Left lobe of liver (tissue), 2 donors: Measurements from ENCODE around the gene BSCL2. TPM values are rescaled to one million over a fixed set of nuclear protein-coding genes. Genes with fewer than 3 reads are reported as not detected.
"Not testable (repeated sequence)": the region's sequence is repeated elsewhere in the genome, so short reads cannot be mapped to it uniquely, and the experiment has no call there.

Experiments used
- ATAC-seq: fragments of 200-7000 bp; cut with Tn5 transposase; one replicate; pipeline ENCODE4 v1.9.1; 2020; ENCODE audit warnings: mild to moderate bottlenecking, moderate library complexity
- DNase-seq: peaks from one replicate; pipeline ENCODE4 v3.0.0-alpha.2; 2020; ENCODE audit warnings: low spot score
- total RNA-seq: library from RNA; stranded (reverse); gene quantifications from one replicate; pipeline ENCODE4 v1.2.1, GENCODE V29; 2021
- donor health status: DM: no; HTN: no; CAD: no; lungs with moderate emphysema.
- donor health status: DM: no; HTN: yes; CAD: no.

Gene BSCL2
- total RNA-seq, 1 donor from 2014 or later = 35.1 TPM

DNA sequence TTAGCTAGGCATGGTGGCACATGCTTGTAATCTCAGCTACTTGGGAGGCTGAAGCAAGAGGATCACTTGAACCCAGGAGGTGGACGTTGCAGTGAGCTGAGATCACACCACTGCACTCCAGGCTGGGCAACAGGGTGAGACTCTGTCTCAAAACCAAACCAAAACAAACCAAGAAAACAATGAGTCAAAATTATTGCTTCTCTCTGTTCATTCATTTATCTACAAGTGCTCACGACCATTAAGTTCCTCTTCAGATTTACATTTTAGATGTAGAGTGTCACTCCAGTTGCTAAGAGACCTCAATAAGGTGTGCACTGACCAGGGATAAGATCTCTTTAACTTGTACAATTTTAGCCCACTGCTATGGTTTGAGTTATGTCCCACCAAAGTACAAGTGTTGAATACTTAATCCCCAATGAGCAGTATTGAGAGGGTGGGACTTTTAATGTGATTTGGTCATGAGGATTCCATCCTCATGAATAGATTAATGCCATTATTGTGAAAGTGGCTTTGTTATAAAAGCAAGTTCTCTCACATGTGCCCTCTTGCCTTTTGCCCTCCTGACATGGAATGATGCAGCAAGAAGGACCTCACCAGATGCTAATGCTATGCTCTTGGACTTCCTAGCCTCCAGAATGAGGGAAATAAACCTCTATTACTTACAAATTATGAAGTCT, 12.2 kb upstream of the BSCL2 start:
- no peak for ATAC-seq

DNA sequence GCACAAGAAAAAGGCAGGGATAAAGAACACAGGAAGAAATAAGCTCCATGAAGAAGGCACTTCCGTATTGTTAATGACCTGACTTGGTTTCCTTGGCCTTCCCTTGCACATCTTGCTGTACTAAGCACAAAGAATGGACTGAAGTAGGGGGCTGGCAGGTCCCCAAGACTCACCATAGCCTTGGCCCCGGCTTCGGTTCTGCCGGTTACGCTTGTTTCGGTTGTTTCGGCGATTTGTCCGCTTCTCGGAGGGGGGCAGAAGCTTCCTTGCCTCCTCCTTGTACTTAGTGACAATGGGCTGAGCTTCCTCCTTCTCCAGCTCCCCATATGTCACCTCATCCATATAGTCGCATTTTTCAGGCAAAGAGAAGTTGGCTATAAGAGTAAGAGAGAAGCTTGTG, 9.6 kb upstream of the BSCL2 start:
- ATAC-seq = no peak

More for the DNA sequence above, 12.2 kb upstream of the BSCL2 start:
- DNase-seq = no peak

DNA sequence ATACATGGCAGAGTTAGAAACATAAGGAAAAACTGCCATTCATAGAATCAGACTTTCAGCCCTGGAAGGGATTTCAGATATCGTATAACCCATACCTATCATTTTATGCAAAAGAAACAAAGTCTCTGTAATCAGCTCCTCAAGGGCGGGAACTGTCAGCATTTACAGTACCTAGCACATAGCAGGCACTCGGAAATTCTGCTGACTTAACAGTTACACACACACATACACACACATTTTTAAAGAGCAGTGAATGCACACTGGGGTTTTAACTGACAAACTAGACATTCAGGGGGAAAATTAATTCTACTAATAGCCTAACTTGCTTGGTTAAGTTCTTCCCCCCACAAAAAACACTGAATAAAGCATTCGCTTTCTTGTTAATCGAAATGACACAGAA, 9.0 kb upstream of the BSCL2 start:
- no peak for ATAC-seq

More for the DNA sequence above, 9.6 kb upstream of the BSCL2 start:
- no peak for DNase-seq

DNA sequence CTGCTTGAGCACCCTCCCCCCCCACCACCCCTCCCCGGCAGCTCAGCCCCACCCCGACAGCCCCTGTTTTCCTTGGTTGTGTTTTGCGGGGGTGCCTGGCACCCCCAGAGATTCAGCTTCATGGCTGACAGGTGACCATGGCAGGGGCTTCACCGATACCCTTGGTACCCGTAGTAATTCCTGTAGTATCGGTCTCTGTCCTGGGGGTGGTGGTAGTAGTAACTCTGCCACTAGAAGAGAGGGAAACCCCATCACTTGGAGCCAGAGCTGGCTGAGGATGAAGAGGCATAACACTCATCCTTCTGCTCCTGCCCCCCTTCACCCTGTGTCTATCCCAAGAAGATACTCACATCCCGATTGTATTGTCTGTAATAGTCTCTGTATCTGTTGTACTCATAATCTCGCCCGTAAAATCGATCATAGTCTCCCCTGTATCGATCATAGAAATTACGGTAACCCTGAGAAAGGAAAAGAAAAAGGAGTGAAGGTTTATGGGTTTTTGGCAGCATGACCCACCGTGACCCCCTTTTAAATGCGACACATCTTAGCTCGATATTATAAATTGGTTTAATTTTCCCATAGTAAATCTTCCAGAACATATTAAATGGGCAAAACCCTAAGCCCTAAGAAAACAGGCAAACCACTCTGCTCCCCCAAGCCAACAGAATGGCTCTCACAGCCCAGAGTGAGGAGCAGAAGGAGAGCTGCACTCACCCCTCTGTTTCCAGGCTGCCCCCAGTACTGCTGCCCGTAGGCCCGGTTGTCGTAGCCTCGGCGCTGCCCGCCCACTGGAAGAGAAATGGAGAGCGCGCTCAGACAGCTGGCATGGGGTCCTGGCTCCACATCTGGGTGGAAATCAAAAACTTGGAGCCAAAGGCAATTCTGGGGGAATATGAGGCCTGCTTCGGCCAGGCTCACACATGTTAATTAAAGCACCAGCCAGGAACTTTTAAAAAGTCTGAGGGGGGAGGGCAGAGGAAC, 8.2 kb upstream of the BSCL2 start:
- ATAC-seq (no peak), DNase-seq (no peak)

More for the DNA sequence above, 9.0 kb upstream of the BSCL2 start:
- no peak for DNase-seq

DNA sequence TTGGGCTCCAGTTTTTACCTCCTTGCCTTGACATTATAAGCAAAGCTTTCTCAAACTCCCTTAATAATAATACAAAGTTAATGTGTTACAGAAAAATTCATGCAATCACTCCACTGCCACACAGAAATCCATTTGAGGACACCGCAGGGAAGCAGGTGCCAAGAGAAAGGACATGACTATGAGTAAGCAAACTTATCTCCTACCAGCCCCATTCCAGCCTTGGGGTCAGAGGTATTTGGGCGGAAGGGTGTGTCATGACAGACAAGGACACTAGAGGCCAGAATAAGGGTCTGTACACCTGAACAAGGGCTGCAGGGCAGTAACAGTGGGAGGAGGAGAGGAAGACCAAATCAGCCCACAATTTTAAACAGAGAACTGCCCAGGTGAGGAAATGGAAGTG, 6.1 kb upstream of the BSCL2 start:
- ATAC-seq = peak; percentile 69

DNA sequence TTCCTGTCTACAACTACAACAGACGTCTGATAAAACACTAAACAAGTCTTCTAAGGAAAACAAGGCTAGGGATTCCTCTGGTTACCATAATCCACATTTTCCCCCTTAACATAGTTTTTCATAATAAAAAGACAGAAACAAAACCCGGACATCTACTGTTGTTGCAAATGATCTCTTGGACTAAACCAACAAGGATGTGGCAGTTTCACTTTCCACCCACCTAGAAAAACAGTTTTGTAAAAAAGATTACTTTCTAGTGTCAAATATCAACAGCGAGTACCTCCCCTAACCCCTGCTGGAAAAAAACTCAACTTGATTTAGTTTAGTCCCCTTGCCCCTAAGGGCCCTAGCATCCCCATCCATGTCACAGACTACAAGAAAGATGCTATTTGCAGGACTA, 5.6 kb upstream of the BSCL2 start:
- DNase-seq (no peak), ATAC-seq (no peak)

More for the DNA sequence above, 6.1 kb upstream of the BSCL2 start:
- DNase-seq = peak; percentile 85

DNA sequence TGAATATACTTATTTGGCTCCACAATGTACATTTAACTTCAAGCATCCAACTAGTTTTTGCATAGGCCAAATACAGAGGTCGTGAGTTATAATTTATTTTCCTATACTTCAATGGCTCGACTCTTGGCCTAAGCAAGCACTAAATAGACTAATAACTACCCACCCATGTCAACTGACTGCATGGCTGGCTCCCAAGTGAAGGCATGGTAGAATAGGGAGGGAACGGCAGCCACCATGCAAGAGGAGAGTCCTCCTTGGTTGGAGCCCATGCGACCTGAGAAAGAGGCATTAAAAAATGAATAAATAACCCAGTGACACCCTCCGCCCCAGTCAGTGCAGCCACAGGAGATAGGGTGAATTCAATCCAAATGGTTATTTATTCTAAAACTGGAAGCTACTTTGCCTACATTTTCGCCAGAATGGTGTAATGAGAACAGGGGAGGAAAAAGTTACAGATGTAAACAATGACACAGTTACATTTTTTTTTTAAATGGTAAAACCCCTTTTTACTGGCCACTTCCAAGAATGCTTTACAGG, 5.1 kb upstream of the BSCL2 start:
- DNase-seq = no peak

DNA sequence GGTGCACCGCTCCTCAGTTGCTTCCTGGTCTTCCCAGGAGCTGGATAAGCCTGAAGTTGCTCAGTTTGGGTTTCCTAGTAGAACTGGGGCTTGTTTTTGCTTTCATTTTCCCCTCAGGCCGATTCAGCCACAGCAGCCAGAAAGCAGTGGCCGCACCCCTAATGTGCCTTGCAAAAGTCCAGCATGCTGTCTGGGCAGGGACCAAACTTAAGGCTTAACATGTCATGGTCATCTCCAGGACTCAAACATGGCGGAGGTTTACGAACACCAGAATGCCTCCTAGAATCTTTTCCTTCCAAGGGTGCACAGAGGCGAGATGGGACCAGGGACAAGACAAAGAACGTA, 2.7 kb upstream of the BSCL2 start:
- no peak for DNase-seq
- ATAC-seq = peak; percentile 7

More for the DNA sequence above, 5.1 kb upstream of the BSCL2 start:
- ATAC-seq = no peak

DNA sequence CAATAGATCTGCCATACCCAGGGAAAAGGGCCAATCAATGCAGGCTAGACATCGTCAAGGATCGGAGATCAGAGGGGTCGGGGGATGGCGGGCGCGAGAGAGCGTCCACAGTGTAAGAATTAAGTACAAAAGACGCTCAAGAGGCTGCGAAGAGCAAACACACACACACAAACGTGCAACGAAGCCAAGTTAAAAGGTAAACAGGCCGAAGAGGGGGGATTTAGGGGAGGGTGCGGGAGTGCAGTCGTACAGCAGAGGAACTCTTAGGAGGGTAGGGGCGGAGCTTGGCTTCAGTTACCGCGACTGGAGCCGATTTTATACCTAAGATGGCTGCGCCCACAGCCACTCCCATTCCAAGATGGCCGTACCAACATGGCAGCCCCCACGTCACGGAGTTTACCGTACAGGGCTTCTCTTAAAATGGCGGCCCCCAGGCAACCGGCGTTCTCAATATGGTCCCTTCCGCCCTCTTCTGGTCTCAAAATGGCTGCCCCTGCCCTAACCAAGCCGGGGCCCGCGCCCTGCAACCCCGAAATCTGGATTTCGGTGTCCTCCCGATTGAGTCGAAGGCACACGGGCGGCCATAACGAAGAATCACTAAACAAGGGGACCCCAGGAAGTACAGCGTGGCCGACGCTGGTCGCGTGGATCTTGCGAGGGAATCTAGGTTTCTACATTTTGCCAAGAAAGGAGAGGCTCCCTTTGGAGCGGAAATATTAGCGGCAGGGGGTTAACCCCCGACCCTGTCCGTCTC, 2.2 kb upstream of the BSCL2 start:
- DNase-seq = peak; percentile 97
- ATAC-seq = peak; percentile 75

DNA sequence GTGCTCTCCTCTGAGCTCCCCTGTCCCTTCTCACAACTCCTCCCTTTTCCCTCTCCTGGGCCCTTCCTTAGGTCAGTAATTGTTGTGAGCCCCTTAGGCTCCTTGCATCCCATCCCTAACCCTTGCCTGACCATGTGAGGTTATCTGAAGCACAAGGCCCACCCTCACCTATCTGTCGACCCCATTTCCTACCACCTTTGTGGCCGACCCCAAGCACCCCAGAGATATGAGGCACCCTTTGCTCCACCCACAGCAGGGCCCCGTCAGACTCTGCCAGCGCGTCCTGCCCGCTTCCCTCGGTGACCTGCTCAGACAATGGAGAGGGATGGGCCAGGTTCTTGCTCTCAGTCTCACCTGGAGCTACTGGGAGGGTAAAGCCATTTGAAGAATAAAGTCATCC, 1.6 kb upstream of the BSCL2 start:
- DNase-seq (peak; percentile 55), ATAC-seq (no peak)

DNA sequence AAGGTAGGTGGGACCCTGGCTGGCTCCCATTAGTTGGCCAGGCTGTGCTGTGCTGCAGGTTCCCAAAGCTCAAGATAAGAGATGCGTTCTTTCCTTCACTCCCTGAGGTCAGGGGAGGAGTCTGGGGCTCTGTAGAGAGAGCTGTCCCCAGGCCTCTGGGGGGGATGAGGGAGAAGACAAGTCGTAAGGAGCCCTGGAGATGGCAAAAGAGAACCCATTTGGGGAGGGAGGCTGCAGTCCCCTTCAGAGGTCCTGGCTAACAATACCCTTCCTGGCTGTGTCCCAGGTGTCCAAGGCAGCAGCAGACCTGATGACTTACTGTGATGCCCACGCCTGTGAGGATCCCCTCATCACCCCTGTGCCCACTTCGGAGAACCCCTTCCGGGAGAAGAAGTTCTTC, 1.2 kb upstream of the BSCL2 start:
- ATAC-seq (no peak), DNase-seq (no peak)

DNA sequence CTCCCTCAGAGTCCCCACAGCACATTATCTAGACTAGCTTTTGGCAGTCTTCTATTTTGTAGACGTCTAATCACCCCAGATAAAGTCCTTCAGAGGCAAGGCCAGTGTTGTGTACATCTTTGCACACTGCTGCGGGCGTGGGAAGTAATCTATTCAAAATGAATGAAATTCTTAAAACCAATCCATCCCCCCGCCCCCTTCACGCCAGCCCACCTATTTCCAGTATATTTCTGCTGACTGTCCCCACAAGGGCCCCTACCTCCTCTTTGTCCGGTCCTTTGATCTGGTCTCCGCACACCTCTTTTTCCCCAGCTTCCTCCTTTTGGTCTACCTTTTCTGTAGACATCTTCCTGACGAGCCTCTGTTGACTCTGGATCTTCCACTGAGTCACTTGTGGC, 375 bp downstream of the BSCL2 start:
- ATAC-seq = no peak
- DNase-seq = no peak

DNA sequence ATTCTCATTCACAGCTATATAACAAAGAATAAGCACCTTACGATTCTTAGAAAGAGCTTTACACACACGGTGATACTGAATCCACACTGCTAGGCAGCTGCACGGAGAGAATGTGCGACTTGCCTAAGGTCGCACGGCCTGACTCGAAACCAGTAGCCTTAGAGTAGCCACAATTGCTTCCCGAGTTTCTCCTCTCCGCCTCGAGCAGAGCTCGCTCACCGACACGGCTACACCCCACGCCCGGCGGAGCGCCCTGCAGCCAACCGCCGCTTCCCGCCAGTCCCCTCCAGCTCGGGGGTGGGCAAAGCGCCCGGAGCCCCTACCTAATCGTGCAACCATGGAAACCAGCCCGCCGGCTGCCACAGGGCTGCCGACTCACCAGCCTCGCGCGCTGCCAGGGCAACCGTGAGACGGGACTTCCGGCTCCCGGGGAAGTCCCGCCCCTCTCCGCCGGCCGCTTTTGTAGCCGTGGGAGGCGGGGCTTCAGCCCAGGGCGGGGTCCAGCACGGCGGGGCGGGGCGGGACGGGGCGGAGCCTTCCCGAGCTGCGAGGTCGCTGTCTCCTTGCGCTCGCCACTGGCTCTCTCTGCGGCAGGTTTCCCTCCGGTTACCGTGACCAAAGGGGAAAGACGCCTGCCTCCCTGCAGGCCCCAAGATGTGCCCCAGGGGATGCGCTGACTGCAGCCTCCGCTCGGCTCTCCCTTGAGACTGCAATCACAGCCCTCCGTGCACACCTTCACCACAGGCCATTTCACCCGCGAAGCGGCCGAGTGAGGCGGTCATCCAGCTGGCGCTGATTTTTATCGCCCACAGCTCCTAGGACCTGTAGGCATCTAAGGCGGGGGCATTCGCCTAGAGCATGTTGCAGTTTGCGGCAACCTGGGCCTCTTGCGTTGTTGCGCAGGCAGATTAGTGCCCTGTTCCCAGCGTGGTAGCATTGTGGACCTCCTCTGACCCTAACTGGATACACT, 1.1 kb downstream of the BSCL2 start:
- ATAC-seq = peak; percentile 84
- DNase-seq = peak; percentile 96

DNA sequence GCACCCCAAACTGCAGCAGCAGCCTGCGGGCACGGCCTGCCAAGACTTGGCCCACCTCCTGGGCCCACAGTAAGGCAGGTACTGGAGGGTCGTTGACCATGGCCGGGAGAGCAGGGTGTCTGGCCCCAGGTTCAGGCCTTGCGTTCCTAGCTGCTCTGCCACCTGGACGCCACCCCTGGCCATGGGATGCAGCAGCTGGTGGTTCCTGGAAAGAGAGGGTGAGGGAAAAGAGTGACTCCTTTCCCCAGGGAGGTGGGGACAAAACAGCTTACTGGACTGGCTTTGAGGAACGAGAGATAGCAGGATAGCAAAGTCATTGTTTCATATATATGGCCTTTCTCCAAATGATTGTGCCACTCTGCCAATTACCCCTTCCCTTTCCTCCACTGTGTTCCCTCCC, 1.8 kb downstream of the BSCL2 start:
- no peak for DNase-seq
- ATAC-seq = no peak

DNA sequence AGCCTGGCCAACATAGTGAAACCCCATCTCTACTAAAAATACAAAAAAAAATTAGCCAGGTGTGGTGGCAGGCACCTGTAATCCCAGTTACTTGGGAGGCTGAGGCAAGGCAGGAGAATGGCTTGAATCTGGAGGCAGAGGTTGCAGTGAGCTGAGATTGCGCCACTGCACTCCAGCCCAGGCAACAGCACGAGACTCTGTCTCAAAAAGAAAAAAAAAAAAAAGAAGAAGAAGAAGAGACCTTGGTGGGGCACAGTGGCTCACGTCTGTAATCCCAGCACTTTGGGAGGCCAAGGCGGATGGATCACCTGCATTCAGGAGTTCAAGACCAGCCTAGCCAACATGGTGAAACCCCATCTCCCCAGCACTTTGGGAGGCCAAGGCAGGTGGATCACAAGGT, 3.3 kb downstream of the BSCL2 start:
- DNase-seq, ATAC-seq: not testable (repeated sequence)

DNA sequence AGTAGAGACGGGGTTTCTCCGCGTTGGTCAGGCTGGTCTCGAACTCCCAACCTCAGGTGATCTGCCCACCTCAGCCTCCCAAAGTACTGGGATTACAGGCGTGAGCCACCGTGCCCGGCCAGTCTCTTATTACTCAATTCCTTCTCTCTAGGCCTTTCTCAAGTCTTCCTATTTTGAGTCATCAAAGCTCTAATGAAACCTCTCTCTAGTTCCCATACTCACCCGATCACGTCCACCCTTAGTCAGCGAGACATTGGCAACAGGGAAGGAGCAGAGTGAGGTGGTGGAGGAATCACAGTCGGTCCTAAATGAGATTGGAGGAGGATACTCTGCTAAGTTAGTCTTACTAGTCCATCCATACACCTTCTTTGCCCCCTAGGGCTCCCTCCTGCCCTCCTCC, 5.0 kb downstream of the BSCL2 start:
- DNase-seq = no peak
- no peak for ATAC-seq

DNA sequence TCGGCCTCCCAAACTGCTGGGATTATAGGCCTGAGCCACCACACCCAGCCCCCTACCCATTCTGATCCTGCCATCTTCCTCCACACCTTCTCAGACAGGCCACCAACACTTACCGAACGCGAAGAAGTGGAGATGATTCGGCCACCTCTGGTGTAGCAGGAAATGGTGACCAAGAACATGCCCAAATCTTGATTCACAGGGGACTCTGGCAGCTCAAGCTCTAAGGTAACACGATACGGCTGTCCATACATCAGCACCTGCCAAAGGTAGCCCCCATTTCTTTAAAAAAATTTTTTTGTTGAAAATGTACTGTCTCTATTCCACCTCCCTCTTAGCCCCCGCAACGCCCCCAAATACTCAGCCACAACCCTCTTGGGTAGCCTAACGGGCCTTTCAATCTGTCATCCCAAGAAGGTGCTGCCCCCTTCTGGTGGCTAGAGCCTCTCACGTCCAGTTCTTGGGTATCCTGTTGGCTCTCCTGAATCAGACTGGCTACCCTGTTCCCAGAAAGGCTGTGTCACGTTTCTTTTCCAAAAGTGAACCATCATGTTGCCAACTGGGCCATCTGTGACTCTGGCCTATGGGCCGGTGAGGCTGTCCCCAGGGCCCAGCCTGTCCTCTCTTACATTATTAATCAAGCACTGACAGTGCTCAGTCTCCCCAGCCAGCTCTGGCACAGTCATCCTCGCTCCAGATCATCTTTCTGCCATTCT, 12.6 kb downstream of the BSCL2 start:
- ATAC-seq (peak; percentile 97), DNase-seq (peak; percentile 74)

DNA sequence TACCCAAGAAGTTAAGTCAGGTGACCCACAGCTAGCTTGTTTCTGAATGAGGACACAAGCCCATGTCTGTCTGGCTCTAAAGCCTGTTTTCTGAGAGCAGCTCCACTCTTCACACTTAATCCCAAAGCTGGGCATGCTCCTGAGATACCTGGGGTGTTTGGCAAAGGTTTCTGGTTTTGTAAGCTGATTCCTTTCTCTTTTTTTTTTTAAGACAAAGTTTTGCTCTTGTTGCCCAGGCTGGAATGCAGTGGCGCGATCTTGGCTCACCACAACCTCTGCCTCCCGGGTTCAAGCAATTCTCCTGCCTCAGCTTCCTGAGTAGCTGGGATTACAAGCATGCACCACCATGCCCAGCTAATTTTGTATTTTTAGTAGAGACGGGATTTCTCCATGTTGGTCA, 13.6 kb downstream of the BSCL2 start:
- DNase-seq, ATAC-seq: not testable (repeated sequence)
